Transverse colon (tissue), 4 donors: ENCODE measurements around the gene AKAP6.

Experiments used
- CTCF ChIP-seq, 5 experiments: fragments of 200-600 bp in 3 of 5; fragments of 450-650 bp in 2 of 5; sonication (generic) in 3 of 5; IDR thresholded peaks; 1 replicate in 2 of 5; 2 replicates in 3 of 5; pipeline ENCODE4 v1.5.1; 2016 to 2017; ENCODE audit warnings: antibody characterized with exemption in 5 of 5, inconsistent platforms in 3 of 5, mild to moderate bottlenecking in 2 of 5, moderate library complexity in 1 of 5
- POLR2A ChIP-seq: fragments of 450-650 bp; IDR thresholded peaks from one replicate; pipeline ENCODE4 v1.6.1; 2016; ENCODE audit warnings: antibody characterized with exemption, mild to moderate bottlenecking, moderate library complexity
- POLR2AphosphoS5 ChIP-seq, 3 donors: sonication (generic); formaldehyde crosslinking; IDR thresholded peaks; one replicate each; pipeline ENCODE4 v1.6.1; 2016; ENCODE audit warnings: antibody characterized with exemption in 3 of 3

- TF ChIP-seq POLR2AphosphoS5 (IDR thresholded peaks at IDR 0.05): no peak
- TF ChIP-seq CTCF (IDR thresholded peaks at IDR 0.05): no peak
- TF ChIP-seq POLR2A: no peak
These were observed 90.3 kb downstream of the AKAP6 start for GRCh38 chr14:32419429-32419828.
